GM19043 (cell line): ENCODE data around the gene CD8B2.
"Not testable (repeated sequence)": the region's sequence is repeated elsewhere in the genome, so short reads cannot be mapped to it uniquely, and the experiment has no call there.

ENCODE experiments used
- ATAC-seq: cut with Tn5 transposase; IDR thresholded peaks from one replicate; pipeline ENCODE4 v1.9.1; 2021; ENCODE audit warnings: low read depth; ENCODE audit not compliant: unreplicated experiment

The CD8B2 gene

DNA sequence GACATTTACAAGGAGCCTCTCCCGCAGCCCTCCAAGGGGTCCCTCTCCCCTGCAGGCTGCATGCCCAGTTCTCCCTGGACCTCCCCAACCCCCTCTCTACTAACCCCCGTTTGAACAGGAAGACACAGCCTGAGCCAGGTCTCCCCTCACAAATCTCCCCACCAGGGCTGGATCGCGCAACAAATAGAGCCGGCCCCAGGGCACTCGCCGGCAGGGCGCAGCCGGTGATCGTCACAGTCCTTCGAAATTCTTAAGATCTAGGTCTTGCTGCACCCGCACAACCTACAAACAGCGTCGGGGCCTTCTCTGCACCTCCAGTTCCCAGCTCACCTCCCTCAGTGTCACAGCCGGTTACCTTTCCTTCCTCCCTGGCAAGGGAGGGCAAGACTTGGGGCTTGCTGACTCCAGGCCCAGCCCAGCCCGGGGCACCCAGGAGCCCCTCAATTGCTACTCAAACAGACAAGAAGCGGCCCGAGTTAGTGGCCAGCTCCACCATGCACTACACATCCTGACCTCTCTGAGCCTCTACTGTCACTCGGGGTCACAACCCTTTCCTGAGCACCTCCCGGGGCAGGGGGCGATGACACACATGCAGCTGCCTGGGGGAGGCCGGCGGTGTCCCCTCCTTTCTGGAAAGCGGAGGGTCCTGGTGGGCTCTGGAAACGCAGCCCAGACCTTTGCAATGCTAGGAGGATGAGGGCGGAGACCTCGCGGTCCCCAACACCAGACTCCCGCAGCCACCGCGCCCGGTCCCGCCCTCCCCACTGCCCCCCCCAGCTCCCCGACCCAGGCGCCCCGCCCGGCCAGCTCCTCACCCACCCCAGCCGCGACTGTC, at the start of gene CD8B2:
Gene CD8B2 (plus strand): TSS at position 814 of the 835 bp plus-strand sequence. CDS start 63 bp downstream, outside the sequence.
- ATAC-seq: not testable (repeated sequence)

GRCh38 chr2:106461882-106462281, 25.3 kb upstream of the CD8B2 start:
- ATAC-seq: not testable (repeated sequence)

- not testable (repeated sequence) for ATAC-seq
These were observed 19.6 kb upstream of the CD8B2 start for GRCh38 chr2:106467516-106467915.

GRCh38 chr2:106468107-106468506, 19.1 kb upstream of the CD8B2 start, which contains the start of gene RGPD3:
Gene RGPD3, minus strand, starts transcription at chr2:106468413. Its CDS starts 125 bp downstream, at chr2:106468288.
- not testable (repeated sequence) for ATAC-seq

GRCh38 chr2:106470658-106471057, 16.5 kb upstream of the CD8B2 start:
- not testable (repeated sequence) for ATAC-seq

GRCh38 chr2:106477647-106478046, 9.5 kb upstream of the CD8B2 start:
- not testable (repeated sequence) for ATAC-seq

DNA sequence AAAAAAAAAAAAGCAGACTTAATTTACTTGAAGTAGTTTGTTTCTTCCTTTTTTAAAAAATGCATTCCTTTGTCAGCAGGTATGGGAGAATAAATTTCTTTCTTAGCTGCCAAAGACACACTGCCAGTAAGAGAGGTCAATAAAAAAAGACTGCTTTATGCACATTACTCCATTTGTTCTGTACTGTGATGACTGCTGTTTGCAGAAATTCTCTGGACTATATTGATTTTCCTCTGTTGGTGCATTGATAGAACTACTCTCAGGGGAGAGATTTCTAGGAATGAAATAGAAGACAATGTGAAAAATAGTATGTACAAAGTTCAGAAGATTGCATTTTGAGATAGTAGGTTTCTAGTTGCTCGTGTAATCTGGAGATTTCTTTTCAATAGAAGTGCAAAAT, 7.6 kb upstream of the CD8B2 start:
- not testable (repeated sequence) for ATAC-seq

DNA sequence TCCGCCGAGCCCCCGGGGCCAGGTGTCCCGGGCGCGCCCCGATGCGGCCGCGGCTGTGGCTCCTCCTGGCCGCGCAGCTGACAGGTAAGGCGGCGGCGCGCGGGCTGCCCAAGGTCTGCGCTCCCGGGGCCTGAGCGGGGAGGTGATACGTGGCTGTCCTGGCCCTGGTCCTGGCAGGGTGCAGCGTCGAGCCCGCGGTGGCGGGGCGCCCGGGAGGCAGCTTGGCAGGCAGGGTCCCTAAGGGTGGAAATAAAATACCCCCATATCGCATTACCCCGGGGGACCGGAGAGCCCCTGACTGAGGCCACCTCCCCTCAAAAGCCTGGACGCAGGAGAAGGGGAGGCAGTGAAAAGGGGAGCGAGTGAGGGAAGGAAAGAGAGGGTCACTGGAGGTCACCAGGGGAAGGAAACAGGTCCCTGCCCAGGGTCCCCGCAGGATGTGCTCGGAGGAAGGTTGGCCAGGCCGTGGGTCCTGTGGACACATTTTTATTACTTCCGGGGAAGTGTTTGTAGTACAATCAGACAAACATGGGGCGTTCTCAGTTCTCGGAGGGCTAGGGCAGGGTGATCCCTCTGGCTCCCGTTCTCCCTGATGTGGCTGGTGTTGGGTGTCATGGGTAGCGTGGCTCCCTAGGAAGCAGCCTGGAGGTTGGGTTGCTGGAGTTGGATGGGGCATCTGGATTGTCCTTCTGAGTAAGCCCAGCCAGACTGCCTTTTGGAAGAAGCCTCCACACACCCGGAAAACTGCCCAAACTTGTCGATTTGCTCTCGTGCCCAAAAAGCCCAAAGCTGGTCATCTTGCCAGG, 425 bp downstream of the CD8B2 start:
- ATAC-seq: not testable (repeated sequence)

DNA sequence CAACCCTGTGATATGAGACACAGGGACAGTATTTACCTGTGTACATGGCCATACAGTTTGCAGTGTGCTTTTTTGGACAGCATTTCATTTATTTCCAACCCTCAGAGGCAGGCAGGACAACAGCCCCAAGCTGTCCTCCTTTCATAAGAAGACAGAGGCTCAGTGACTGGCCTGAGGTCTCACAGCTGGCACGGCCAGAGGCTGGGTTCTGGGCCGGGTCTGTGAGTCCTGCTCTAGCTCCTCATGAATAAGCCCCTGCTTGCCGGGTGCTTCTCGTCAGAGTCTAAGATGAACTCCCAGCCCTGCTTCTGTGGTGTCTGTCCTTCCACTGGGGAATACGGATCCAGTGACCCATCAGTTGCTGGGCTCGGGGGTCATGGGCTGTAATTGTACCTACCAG, 2.5 kb downstream of the CD8B2 start:
- not testable (repeated sequence) for ATAC-seq

GRCh38 chr2:106492399-106492798, 5.2 kb downstream of the CD8B2 start:
- ATAC-seq: not testable (repeated sequence)

- ATAC-seq: not testable (repeated sequence)
These were observed 5.7 kb downstream of the CD8B2 start for GRCh38 chr2:106492913-106493312.

DNA sequence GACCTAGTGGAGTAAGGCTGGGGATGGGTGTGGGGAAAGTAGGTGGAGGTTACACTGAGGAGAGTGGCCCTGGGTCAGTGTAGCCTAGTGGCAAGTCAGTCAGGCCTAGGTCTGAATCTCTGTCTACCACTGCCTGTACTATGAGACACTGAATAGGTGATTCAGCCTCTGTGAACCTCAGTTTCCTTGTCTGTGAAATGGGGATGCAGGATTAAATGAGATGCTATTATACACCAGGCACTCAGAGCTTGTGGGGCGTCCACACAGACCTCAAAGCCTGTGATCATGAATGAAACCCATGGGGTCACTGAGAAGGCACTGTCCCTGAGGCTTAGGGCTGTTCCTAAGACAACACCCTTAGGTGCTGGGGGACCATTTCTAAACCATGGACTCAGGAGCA, 11.4 kb downstream of the CD8B2 start:
- ATAC-seq: not testable (repeated sequence)

- not testable (repeated sequence) for ATAC-seq
These were observed 13.2 kb downstream of the CD8B2 start for GRCh38 chr2:106500350-106500749.

GRCh38 chr2:106502351-106502750, 15.2 kb downstream of the CD8B2 start:
- ATAC-seq: not testable (repeated sequence)

DNA sequence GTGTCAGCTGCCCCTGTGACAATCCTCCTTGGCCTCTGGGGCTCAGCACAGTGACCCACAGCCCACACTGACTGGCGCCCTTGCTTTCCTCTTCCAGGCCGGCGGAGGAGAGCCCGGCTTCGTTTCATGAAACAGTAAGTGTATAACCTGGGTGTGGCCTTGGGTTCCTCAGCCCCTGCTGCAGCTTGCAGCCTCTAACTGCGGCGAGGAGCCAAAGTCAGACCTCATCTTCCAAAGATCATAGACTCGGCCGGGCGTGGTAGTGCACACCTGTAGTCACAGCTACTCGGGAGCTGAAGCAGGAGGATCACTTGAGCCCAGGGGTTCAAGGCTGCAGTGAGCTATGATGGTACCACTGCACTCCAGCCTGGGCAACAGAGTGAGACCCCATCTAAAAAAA, 17.0 kb downstream of the CD8B2 start:
- not testable (repeated sequence) for ATAC-seq

DNA sequence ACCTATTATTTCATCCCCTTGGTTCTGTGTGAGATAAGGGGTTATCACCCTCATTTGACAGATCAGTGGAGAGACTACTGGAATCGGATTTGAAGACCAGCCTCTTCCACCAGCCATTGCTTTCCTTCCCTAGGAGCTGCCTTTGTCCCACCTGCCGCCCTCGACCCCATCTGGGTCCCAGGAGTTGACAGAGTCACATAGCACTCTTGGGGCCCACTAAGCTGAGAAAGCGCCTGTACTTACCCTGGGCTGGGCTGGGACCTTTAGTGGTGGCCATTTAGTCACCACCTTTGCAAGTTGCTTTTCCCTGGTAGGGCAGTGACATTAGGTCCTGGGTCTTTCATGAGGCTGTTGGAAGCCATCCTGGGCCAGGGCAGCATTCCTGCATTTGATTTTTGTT, 17.6 kb downstream of the CD8B2 start:
- ATAC-seq: not testable (repeated sequence)

GRCh38 chr2:106506002-106506687, 19.0 kb downstream of the CD8B2 start:
- not testable (repeated sequence) for ATAC-seq

DNA sequence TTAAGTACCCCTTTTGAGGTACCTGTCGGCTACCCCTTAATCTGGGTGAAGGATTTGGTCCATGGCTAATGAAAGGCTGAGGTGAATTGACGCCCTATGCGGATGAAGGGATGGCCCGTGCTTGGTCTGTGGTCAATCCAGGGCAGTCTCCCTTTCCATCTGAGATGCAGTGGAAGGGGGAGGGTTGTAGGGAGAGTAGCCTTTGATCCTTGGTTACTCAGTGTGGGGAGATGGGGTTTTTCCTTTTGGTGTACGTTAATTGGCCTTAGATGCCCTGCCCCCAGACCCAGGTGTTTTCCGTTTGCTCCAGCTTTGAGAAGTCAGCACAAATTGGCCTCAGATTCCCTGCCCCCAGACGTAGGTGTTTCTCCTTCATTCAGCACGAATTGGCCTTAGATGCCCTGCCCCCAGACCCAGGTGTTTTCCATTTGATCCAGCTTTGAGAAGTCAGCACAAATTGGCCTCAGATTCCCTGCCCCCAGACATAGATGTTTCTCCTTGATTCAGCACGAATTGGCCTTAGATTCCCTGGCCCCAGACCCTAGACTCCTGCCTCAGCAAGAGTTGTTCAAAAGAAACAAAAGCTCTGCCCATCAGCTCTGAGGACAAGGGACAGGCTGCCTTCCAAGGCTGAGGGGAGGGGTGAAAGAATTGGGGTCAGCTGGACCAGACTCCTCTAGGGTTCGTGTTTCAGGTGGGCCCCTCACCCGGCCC, 21.7 kb downstream of the CD8B2 start:
- not testable (repeated sequence) for ATAC-seq

- ATAC-seq: not testable (repeated sequence)
These were observed 22.2 kb downstream of the CD8B2 start for GRCh38 chr2:106509374-106509770.

DNA sequence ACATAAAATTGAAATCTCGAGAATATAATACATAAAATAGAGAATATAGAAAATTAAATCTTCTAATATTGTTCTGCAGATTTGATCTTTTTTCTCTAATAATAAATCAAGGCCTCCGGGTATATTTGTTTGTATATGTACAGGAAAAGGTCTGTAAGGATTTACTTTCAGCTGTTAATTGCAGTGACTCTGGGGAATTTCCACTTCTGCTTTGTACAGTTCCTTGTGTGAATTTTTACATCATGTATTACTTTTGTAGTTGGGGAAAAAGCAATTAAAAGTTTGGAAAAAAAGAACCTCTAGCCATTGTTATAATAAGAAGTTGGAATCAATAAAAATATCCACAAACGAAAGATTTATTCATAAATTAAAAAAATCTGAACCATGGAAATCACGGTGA, 23.6 kb downstream of the CD8B2 start:
- ATAC-seq: not testable (repeated sequence)
